ENCODE results near the gene RPL32.
"Not testable (repeated sequence)": the region's sequence is repeated elsewhere in the genome, so short reads cannot be mapped to it uniquely, and the experiment has no call there.

RPL32 gene

GRCh38 chr3:12866836-12867235 lies 25.5 kb upstream of the RPL32 start:
- DNase-seq: no peak

- no peak for DNase-seq
Measured at GRCh38 chr3:12865271-12865670, 23.9 kb upstream of the RPL32 start.

- no peak for DNase-seq
Measured at GRCh38 chr3:12862387-12862786, 21.0 kb upstream of the RPL32 start.

GRCh38 chr3:12861611-12862010 lies 20.2 kb upstream of the RPL32 start:
- no peak for DNase-seq

GRCh38 chr3:12859840-12860239 lies 18.5 kb upstream of the RPL32 start:
- no peak for DNase-seq

GRCh38 chr3:12856626-12857025 lies 15.3 kb upstream of the RPL32 start:
- DNase-seq: no peak

GRCh38 chr3:12854565-12854964 lies 13.2 kb upstream of the RPL32 start:
- DNase-seq: no peak

GRCh38 chr3:12853847-12854246 lies 12.5 kb upstream of the RPL32 start:
- DNase-seq: not testable (repeated sequence)

GRCh38 chr3:12852201-12852600 lies 10.8 kb upstream of the RPL32 start:
- DNase-seq: no peak

- DNase-seq: no peak
Measured at GRCh38 chr3:12845811-12846210, 4.4 kb upstream of the RPL32 start.

GRCh38 chr3:12842469-12842868 lies 1.1 kb upstream of the RPL32 start:
- DNase-seq: no peak

GRCh38 chr3:12841970-12842328 lies 584 bp upstream of the RPL32 start:
- no peak for DNase-seq

GRCh38 chr3:12840591-12841148 lies 695 bp downstream of the RPL32 start:
- DNase-seq: no peak

GRCh38 chr3:12840148-12840547 lies 1.2 kb downstream of the RPL32 start:
- DNase-seq: not testable (repeated sequence)

- DNase-seq: no peak
Measured at GRCh38 chr3:12839156-12839946, 2.0 kb downstream of the RPL32 start.

GRCh38 chr3:12838179-12838965 lies 3.0 kb downstream of the RPL32 start:
- no peak for DNase-seq

- DNase-seq: no peak
Measured at GRCh38 chr3:12837295-12837986, 3.9 kb downstream of the RPL32 start.

- no peak for DNase-seq
Measured at GRCh38 chr3:12835052-12835665, 6.2 kb downstream of the RPL32 start.

GRCh38 chr3:12833222-12834161 lies 7.9 kb downstream of the RPL32 start:
- no peak for DNase-seq

- no peak for DNase-seq
Measured at GRCh38 chr3:12832350-12833221, 8.8 kb downstream of the RPL32 start.
